Astrocyte (in vitro differentiated cells and primary cell): ENCODE measurements around the gene BAG3. TPM values are rescaled to one million over a fixed set of nuclear protein-coding genes. Genes with fewer than 3 reads are reported as not detected.

ENCODE experiments used
- DNase-seq: peaks from one replicate; pipeline ENCODE4 v3.0.0-alpha.2; 2010; ENCODE audit warnings: low read depth
- FAIRE-seq: peaks from 2 replicates; lab custom pipeline; 2011; peaks lifted over from hg19 to GRCh38; lab: Jason Lieb, UNC
- H2AFZ ChIP-seq: 2 replicates; pipeline ENCODE4 v1.6.0; 2012; ENCODE audit warnings: low read depth, low read length, inconsistent platforms
- H3K27ac ChIP-seq: 2 replicates; pipeline ENCODE4 v1.5.1; 2011; ENCODE audit warnings: low read depth, low read length, inconsistent platforms
- H3K27me3 ChIP-seq: 2 replicates; pipeline ENCODE4 v1.6.0; 2011; ENCODE audit warnings: low read length, inconsistent platforms; ENCODE audit not compliant: insufficient read depth
- H3K36me3 ChIP-seq: 2 replicates; pipeline ENCODE4 v1.5.1; 2011; ENCODE audit warnings: low read length, inconsistent platforms; ENCODE audit not compliant: insufficient read depth
- H3K4me1 ChIP-seq: 2 replicates; pipeline ENCODE4 v1.5.1; 2011; ENCODE audit warnings: low read length, inconsistent platforms; ENCODE audit not compliant: insufficient read depth
- H3K4me2 ChIP-seq: 2 replicates; pipeline ENCODE4 v1.6.0; 2012; ENCODE audit warnings: low read length, inconsistent platforms
- H3K4me3 ChIP-seq: 2 replicates; pipeline ENCODE4 v1.5.1; 2011; ENCODE audit warnings: low read depth, mild to moderate bottlenecking, low read length, inconsistent platforms; ENCODE audit not compliant: insufficient read depth
- H3K79me2 ChIP-seq: 2 replicates; pipeline ENCODE4 v1.6.0; 2012; ENCODE audit warnings: mild to moderate bottlenecking, low read length, inconsistent platforms; ENCODE audit not compliant: insufficient read depth
- H3K9ac ChIP-seq: 2 replicates; pipeline ENCODE4 v1.6.0; 2012; ENCODE audit warnings: mild to moderate bottlenecking, low read length, inconsistent platforms
- H3K9me3 ChIP-seq: 2 replicates; pipeline ENCODE4 v1.5.1; 2012; ENCODE audit warnings: low read depth, mild to moderate bottlenecking, low read length, inconsistent platforms; ENCODE audit not compliant: insufficient read depth
- H4K20me1 ChIP-seq: 2 replicates; pipeline ENCODE4 v1.6.0; 2012; ENCODE audit warnings: low read length, inconsistent platforms; ENCODE audit not compliant: insufficient read depth
- H3K27ac Mint-ChIP-seq: one replicate; pipeline ENCODE4 v1.8.0; 2021; ENCODE audit warnings: mild to moderate bottlenecking, mixed read lengths; ENCODE audit not compliant: unreplicated experiment
- H3K27me3 Mint-ChIP-seq: one replicate; pipeline ENCODE4 v1.8.0; 2021; ENCODE audit warnings: low read depth, mixed read lengths; ENCODE audit not compliant: unreplicated experiment
- H3K36me3 Mint-ChIP-seq: one replicate; pipeline ENCODE4 v1.8.0; 2021; ENCODE audit warnings: low read depth, mixed read lengths; ENCODE audit not compliant: unreplicated experiment
- H3K4me1 Mint-ChIP-seq: one replicate; pipeline ENCODE4 v1.8.0; 2021; ENCODE audit warnings: low read depth, mixed read lengths; ENCODE audit not compliant: unreplicated experiment
- H3K4me3 Mint-ChIP-seq: one replicate; pipeline ENCODE4 v1.8.0; 2021; ENCODE audit warnings: mild to moderate bottlenecking, moderate library complexity, mixed read lengths; ENCODE audit not compliant: unreplicated experiment
- H3K9me3 Mint-ChIP-seq: one replicate; pipeline ENCODE4 v1.8.0; 2021; ENCODE audit warnings: mild to moderate bottlenecking, mixed read lengths; ENCODE audit not compliant: unreplicated experiment
- CTCF ChIP-seq: IDR thresholded peaks from 2 replicates; pipeline ENCODE4 v1.5.1; 2011; ENCODE audit warnings: low read depth, mild to moderate bottlenecking, inconsistent platforms, low read length, moderate library complexity; ENCODE audit not compliant: insufficient read depth
- EZH2 ChIP-seq: IDR thresholded peaks from 2 replicates; pipeline ENCODE4 v1.6.1; 2012; ENCODE audit warnings: mild to moderate bottlenecking, low read length, inconsistent platforms; ENCODE audit not compliant: insufficient read depth
- total RNA-seq: library from RNA; stranded (reverse); gene quantifications from 2 replicates; pipeline ENCODE4 v1.2.1, GENCODE V29; 2021

The BAG3 gene
- total RNA-seq, 1 donor from 2014 or later: 71.6 TPM

- FAIRE-seq: no peak
- Mint-ChIP-seq H3K36me3 (peaks cover 23% of the 10 kb centered on the region), H3K4me1 (peaks cover 21% of the 10 kb centered on the region)
Measured at GRCh38 chr10:119677904-119678755, 26.9 kb downstream of the BAG3 start.

GRCh38 chr10:119679480-119679829, 28.3 kb downstream of the BAG3 start:
- H3K4me3 Mint-ChIP-seq: no peak overlapping the region

More at GRCh38 chr10:119677904-119678755, 26.9 kb downstream of the BAG3 start:
- Histone ChIP-seq H3K9ac (peak overlapping the region; percentile 63), H3K9me3 (no peaks in the 10 kb centered on the region), H3K27me3 (no peaks in the 10 kb centered on the region), H3K4me1 (peaks cover 44% of the 10 kb centered on the region), H3K27ac (peak overlapping the region; percentile 83), H3K4me2 (peak overlapping the region; percentile 32), H3K4me3 (no peak overlapping the region), H3K36me3 (peaks cover 30% of the 10 kb centered on the region), H4K20me1 (peaks cover 48% of the 10 kb centered on the region), H2AFZ (no peak overlapping the region), H3K79me2 (peaks cover 29% of the 10 kb centered on the region)
- no peak for DNase-seq
- H3K27me3 Mint-ChIP-seq: no peaks in the 10 kb centered on the region
- no peak overlapping the region for H3K4me3 Mint-ChIP-seq
- TF ChIP-seq EZH2 (no peak), CTCF (no peak)
- no peaks in the 10 kb centered on the region for H3K9me3 Mint-ChIP-seq
- H3K27ac Mint-ChIP-seq: no peak overlapping the region

More at GRCh38 chr10:119679480-119679829, 28.3 kb downstream of the BAG3 start:
- H3K4me2 ChIP-seq: peak overlapping the region; percentile 74
- Mint-ChIP-seq H3K9me3 (no peaks in the 10 kb centered on the region), H3K36me3 (peaks cover 13% of the 10 kb centered on the region), H3K4me1 (peaks cover 19% of the 10 kb centered on the region), H3K27me3 (no peaks in the 10 kb centered on the region), H3K27ac (no peak overlapping the region)
- H2AFZ ChIP-seq: no peak overlapping the region
- TF ChIP-seq EZH2 (no peak), CTCF (no peak)
- FAIRE-seq (no peak), DNase-seq (no peak)
- H4K20me1 ChIP-seq: peaks cover 35% of the 10 kb centered on the region
- H3K27ac ChIP-seq: peak overlapping the region; percentile 83
- H3K9me3 ChIP-seq: no peaks in the 10 kb centered on the region
- H3K9ac ChIP-seq: peak overlapping the region; percentile 3
- peaks cover 44% of the 10 kb centered on the region for H3K4me1 ChIP-seq
- H3K79me2 ChIP-seq: peaks cover 19% of the 10 kb centered on the region
- peaks cover 17% of the 10 kb centered on the region for H3K36me3 ChIP-seq
- no peaks in the 10 kb centered on the region for H3K27me3 ChIP-seq
- no peak overlapping the region for H3K4me3 ChIP-seq
